SK-N-SH (cell line): ENCODE results near the gene DACH1. TPM values are rescaled to one million over a fixed set of nuclear protein-coding genes. Genes with fewer than 3 reads are reported as not detected.

Experiments used
- CTCF ChIA-PET: fragments of 300-600, 350-600 bp; formaldehyde crosslinking; extraction: SDS; loops from one replicate; lab custom pipeline; 2021; lab: Yijun Ruan, JAX
- POLR2A ChIA-PET: fragments of 350-600 bp; sonication (Branson Sonifier 250); formaldehyde crosslinking; extraction: SDS; loops from one replicate; lab custom pipeline; 2020; ENCODE audit warnings: antibody characterized with exemption, inconsistent platforms; lab: Yijun Ruan, JAX
- DNase-seq: peaks from one replicate; pipeline ENCODE4 v3.0.0; 2012
- H2AFZ ChIP-seq: fragments of 200-600 bp; sonication (generic); 2 replicates; pipeline ENCODE4 v1.8.1; 2016; ENCODE audit warnings: antibody characterized with exemption, mild to moderate bottlenecking, low read depth
- H3F3A ChIP-seq: fragments of 200-600 bp; sonication (generic); replicated peaks from 2 replicates; pipeline ENCODE3; 2016; ENCODE audit warnings: antibody characterized with exemption, mild to moderate bottlenecking; ENCODE audit not compliant: insufficient read depth
- H3K27ac ChIP-seq, 2 experiments: fragments of 200-500 bp in 1 of 2; fragments of 200-600 bp in 1 of 2; sonication (Bioruptor generic) in 1 of 2; sonication (generic), shearing (Covaris generic) in 1 of 2; 2 replicates each; pipeline versions ENCODE4 v1.5.1 to v1.6.1; 2014 to 2016; ENCODE audit warnings: low read depth in 2 of 2, inconsistent platforms in 1 of 2, low read length in 1 of 2, mild to moderate bottlenecking in 1 of 2, mixed read lengths in 1 of 2
- H3K27me3 ChIP-seq: fragments of 200-600 bp; sonication (generic), shearing (Covaris generic); 2 replicates; pipeline ENCODE4 v1.6.1; 2016; ENCODE audit warnings: mixed run types; ENCODE audit not compliant: insufficient read depth
- H3K36me3 ChIP-seq, 2 experiments: fragments of 200-500 bp in 1 of 2; fragments of 200-600 bp in 1 of 2; sonication (Bioruptor generic) in 1 of 2; sonication (generic) in 1 of 2; replicated peaks in 1 of 2; 2 replicates each; pipeline versions ENCODE3 to v1.5.1; 2014 to 2016; ENCODE audit warnings: low read length in 1 of 2, mild to moderate bottlenecking in 1 of 2; ENCODE audit not compliant: insufficient read depth in 2 of 2, control insufficient read depth in 1 of 2
- H3K4me1 ChIP-seq, 2 experiments: fragments of 200-500 bp in 1 of 2; fragments of 200-600 bp in 1 of 2; sonication (Bioruptor generic) in 1 of 2; sonication (generic), shearing (Covaris generic) in 1 of 2; 2 replicates each; pipeline versions ENCODE4 v1.5.1 to v1.6.1; 2014 to 2016; ENCODE audit warnings: low read depth in 1 of 2, low read length in 1 of 2, mixed run types in 1 of 2; ENCODE audit not compliant: insufficient read depth in 2 of 2, control insufficient read depth in 1 of 2
- H3K4me2 ChIP-seq: fragments of 200-600 bp; sonication (generic), shearing (Covaris generic); 2 replicates; pipeline ENCODE4 v1.6.1; 2017; ENCODE audit warnings: mixed run types
- H3K4me3 ChIP-seq, 2 experiments: fragments of 200-500 bp in 1 of 2; fragments of 200-600 bp in 1 of 2; sonication (Bioruptor generic) in 1 of 2; sonication (generic), shearing (Covaris generic) in 1 of 2; 2 replicates each; pipeline versions ENCODE4 v1.5.1 to v1.8.1; 2014 to 2016; ENCODE audit warnings: low read depth in 2 of 2, inconsistent platforms in 1 of 2, low read length in 1 of 2, mild to moderate bottlenecking in 1 of 2, mixed read lengths in 1 of 2, moderate library complexity in 1 of 2
- H3K79me2 ChIP-seq: fragments of 200-600 bp; sonication (generic); 2 replicates; pipeline ENCODE4 v1.8.1; 2017; ENCODE audit warnings: mild to moderate bottlenecking; ENCODE audit not compliant: insufficient read depth
- H3K9ac ChIP-seq: fragments of 200-600 bp; sonication (generic); 2 replicates; pipeline ENCODE4 v1.6.1; 2017; ENCODE audit warnings: mixed run types
- H3K9me2 ChIP-seq: fragments of 200-600 bp; sonication (generic); 2 replicates; pipeline ENCODE4 v1.6.1; 2017; ENCODE audit warnings: mixed run types
- H3K9me3 ChIP-seq: fragments of 200-600 bp; sonication (generic); 2 replicates; pipeline ENCODE4 v1.6.1; 2017; ENCODE audit warnings: mixed run types, mild to moderate bottlenecking, moderate library complexity
- H4K20me1 ChIP-seq: fragments of 200-600 bp; sonication (generic); 2 replicates; pipeline ENCODE4 v1.6.1; 2017; ENCODE audit warnings: mild to moderate bottlenecking, mixed run types; ENCODE audit not compliant: insufficient read depth
- EP300 ChIP-seq, 2 experiments: IDR thresholded peaks; 2 replicates each; pipeline versions ENCODE4 v1.4.0 to v1.6.1; 2012; ENCODE audit warnings: borderline replicate concordance in 1 of 2, low read depth in 1 of 2, low read length in 1 of 2
- EZH2phosphoT487 ChIP-seq: fragments of 200-600 bp; sonication (generic); IDR thresholded peaks from 2 replicates; pipeline ENCODE4 v1.6.1; 2017; ENCODE audit warnings: low read depth, mixed run types, mild to moderate bottlenecking, antibody characterized with exemption, moderate library complexity, borderline replicate concordance
- GABPA ChIP-seq: IDR thresholded peaks from 2 replicates; pipeline ENCODE4 v1.4.0; 2012; ENCODE audit warnings: low read depth, mild to moderate bottlenecking
- GATA2 ChIP-seq: sonication (generic); formaldehyde crosslinking; IDR thresholded peaks from 2 replicates; pipeline ENCODE4 v1.5.0; 2020; ENCODE audit warnings: mild to moderate bottlenecking, missing genetic modification reagents
- MXI1 ChIP-seq: IDR thresholded peaks from 2 replicates; pipeline ENCODE4 v1.6.1; 2012; ENCODE audit warnings: mild to moderate bottlenecking, low read depth, low read length, improper control_type of control experiment
- NFIC ChIP-seq: IDR thresholded peaks from 2 replicates; pipeline ENCODE4 v1.4.0; 2012; ENCODE audit warnings: borderline replicate concordance
- RAD21 ChIP-seq: IDR thresholded peaks from 2 replicates; pipeline ENCODE4 v1.6.1; 2012; ENCODE audit warnings: mild to moderate bottlenecking, low read length
- SIN3A ChIP-seq: IDR thresholded peaks from 2 replicates; pipeline ENCODE4 v1.6.1; 2012; ENCODE audit warnings: low read depth, mild to moderate bottlenecking, low read length, moderate library complexity, borderline replicate concordance
- YY1 ChIP-seq: IDR thresholded peaks from 2 replicates; pipeline ENCODE4 v1.4.0; 2012; ENCODE audit warnings: low read depth, mild to moderate bottlenecking
- WGBS: methylation state at CpG from one replicate; pipeline ENCODE4 v1.1.6; 2017; ENCODE audit warnings: low lambda C conversion rate; 5-methylcytosine and 5-hydroxymethylcytosine counted together
- polyA plus RNA-seq, 3 experiments: library from polyadenylated mRNA; depleted of rRNA; stranded (reverse); fragments of >200 nt; gene quantifications; 2 replicates each; pipeline ENCODE4 v1.2.3, GENCODE V29; 2012
- TF ChIP-seq, protein P1 (sequence below): fragments of 200-600 bp; sonication (generic); IDR thresholded peaks from 2 replicates; pipeline ENCODE4 v1.6.1; 2017; ENCODE audit warnings: antibody characterized with exemption, mild to moderate bottlenecking, moderate library complexity
- TF ChIP-seq, protein P2 (sequence below): IDR thresholded peaks from 2 replicates; pipeline ENCODE4 v1.4.0; 2012; ENCODE audit warnings: low read depth, borderline replicate concordance
- TF ChIP-seq, protein P3 (sequence below): fragments of 150-350 bp; IDR thresholded peaks from 2 replicates; pipeline ENCODE4 v1.6.1; 2017; ENCODE audit warnings: antibody characterized with exemption, low read length, low read depth, borderline replicate concordance
- TF ChIP-seq, protein P4 (sequence below): fragments of 150-350 bp; IDR thresholded peaks from 2 replicates; pipeline ENCODE4 v1.6.1; 2016; ENCODE audit warnings: mild to moderate bottlenecking, low read depth, low read length
- TF ChIP-seq, protein P5 (sequence below): IDR thresholded peaks from 2 replicates; pipeline ENCODE4 v1.4.0; 2012; ENCODE audit warnings: low read depth, borderline replicate concordance

The DACH1 gene
- polyA plus RNA-seq, 1 of the 3 experiments (the other 2 are of a cell fraction) = 0.21 TPM

DNA sequence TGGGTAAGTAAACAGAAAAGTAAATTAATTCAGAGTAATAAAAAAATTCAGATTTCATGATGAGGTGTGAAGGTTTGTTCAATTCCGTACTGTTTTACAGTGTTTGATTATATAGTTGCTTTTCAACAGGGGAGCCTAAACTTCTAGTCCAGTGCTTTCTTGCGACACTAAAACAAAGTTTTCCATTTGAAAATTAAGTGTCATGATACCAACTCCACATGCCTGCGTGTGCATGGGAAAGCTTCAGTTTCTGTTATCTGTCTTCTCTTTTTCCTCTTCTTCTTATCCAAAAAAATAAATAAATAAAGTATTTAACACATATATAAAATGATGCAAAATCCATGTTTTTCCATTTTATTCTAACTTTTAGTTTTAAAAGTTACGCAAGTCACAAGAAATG, 165.3 kb downstream of the DACH1 start:
- Histone ChIP-seq H2AFZ (no peak overlapping the region), H3K27ac (no peak overlapping the region), H3K9me2 (no peaks in the 10 kb centered on the region), H3K27me3 (no peaks in the 10 kb centered on the region), H3F3A (no peaks in the 10 kb centered on the region), H3K9ac (no peak overlapping the region), H3K4me3 (no peak overlapping the region), H3K79me2 (no peaks in the 10 kb centered on the region), H4K20me1 (no peaks in the 10 kb centered on the region), H3K4me1 (peaks cover 0 to 2% of the 10 kb centered on the region in 2 experiments; a peak in 2 of 4 replicates), H3K36me3 (no peaks in the 10 kb centered on the region), H3K9me3 (0 out of 2 replicates have a peak, but pooled peaks cover 4% of the 10 kb centered on the region), H3K4me2 (no peak overlapping the region)
- ChIA-PET POLR2A (no interaction called here), CTCF (no interaction called here)
- TF ChIP-seq, protein P1, sequence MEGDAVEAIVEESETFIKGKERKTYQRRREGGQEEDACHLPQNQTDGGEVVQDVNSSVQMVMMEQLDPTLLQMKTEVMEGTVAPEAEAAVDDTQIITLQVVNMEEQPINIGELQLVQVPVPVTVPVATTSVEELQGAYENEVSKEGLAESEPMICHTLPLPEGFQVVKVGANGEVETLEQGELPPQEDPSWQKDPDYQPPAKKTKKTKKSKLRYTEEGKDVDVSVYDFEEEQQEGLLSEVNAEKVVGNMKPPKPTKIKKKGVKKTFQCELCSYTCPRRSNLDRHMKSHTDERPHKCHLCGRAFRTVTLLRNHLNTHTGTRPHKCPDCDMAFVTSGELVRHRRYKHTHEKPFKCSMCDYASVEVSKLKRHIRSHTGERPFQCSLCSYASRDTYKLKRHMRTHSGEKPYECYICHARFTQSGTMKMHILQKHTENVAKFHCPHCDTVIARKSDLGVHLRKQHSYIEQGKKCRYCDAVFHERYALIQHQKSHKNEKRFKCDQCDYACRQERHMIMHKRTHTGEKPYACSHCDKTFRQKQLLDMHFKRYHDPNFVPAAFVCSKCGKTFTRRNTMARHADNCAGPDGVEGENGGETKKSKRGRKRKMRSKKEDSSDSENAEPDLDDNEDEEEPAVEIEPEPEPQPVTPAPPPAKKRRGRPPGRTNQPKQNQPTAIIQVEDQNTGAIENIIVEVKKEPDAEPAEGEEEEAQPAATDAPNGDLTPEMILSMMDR = no peak
- TF ChIP-seq, protein P2, sequence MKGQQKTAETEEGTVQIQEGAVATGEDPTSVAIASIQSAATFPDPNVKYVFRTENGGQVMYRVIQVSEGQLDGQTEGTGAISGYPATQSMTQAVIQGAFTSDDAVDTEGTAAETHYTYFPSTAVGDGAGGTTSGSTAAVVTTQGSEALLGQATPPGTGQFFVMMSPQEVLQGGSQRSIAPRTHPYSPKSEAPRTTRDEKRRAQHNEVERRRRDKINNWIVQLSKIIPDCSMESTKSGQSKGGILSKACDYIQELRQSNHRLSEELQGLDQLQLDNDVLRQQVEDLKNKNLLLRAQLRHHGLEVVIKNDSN = no peak
- TF ChIP-seq GABPA (no peak), RAD21 (no peak), YY1 (no peak), NFIC (no peak), EZH2phosphoT487 (no peak), GATA2 (CRISPR knock-in tag) (no peak), SIN3A (no peak), MXI1 (no peak), EP300 (IDR thresholded peaks at IDR 0.05; ENCODE audit: borderline replicate concordance in 1 of 2, low read depth in 1 of 2, low read length in 1 of 2) (no peak)
- TF ChIP-seq, protein P3, sequence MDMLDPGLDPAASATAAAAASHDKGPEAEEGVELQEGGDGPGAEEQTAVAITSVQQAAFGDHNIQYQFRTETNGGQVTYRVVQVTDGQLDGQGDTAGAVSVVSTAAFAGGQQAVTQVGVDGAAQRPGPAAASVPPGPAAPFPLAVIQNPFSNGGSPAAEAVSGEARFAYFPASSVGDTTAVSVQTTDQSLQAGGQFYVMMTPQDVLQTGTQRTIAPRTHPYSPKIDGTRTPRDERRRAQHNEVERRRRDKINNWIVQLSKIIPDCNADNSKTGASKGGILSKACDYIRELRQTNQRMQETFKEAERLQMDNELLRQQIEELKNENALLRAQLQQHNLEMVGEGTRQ = no peak
- TF ChIP-seq, protein P4, sequence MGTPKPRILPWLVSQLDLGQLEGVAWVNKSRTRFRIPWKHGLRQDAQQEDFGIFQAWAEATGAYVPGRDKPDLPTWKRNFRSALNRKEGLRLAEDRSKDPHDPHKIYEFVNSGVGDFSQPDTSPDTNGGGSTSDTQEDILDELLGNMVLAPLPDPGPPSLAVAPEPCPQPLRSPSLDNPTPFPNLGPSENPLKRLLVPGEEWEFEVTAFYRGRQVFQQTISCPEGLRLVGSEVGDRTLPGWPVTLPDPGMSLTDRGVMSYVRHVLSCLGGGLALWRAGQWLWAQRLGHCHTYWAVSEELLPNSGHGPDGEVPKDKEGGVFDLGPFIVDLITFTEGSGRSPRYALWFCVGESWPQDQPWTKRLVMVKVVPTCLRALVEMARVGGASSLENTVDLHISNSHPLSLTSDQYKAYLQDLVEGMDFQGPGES = no peak
- TF ChIP-seq, protein P5, sequence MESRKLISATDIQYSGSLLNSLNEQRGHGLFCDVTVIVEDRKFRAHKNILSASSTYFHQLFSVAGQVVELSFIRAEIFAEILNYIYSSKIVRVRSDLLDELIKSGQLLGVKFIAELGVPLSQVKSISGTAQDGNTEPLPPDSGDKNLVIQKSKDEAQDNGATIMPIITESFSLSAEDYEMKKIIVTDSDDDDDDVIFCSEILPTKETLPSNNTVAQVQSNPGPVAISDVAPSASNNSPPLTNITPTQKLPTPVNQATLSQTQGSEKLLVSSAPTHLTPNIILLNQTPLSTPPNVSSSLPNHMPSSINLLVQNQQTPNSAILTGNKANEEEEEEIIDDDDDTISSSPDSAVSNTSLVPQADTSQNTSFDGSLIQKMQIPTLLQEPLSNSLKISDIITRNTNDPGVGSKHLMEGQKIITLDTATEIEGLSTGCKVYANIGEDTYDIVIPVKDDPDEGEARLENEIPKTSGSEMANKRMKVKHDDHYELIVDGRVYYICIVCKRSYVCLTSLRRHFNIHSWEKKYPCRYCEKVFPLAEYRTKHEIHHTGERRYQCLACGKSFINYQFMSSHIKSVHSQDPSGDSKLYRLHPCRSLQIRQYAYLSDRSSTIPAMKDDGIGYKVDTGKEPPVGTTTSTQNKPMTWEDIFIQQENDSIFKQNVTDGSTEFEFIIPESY = no peak
- 82% methylated on average over 4 of the region's 4 CpGs for WGBS
- no peak for DNase-seq
